GM21447 (cell line): ENCODE measurements around the gene PTX3.

Source experiments
- ATAC-seq: cut with Tn5 transposase; IDR thresholded peaks from one replicate; pipeline ENCODE4 v1.9.1; 2021; ENCODE audit not compliant: unreplicated experiment

The PTX3 gene

GRCh38 chr3:157471064-157471463, 34.4 kb downstream of the PTX3 start:
- no peak for ATAC-seq

GRCh38 chr3:157472648-157473047, 36.0 kb downstream of the PTX3 start:
- ATAC-seq: no peak

GRCh38 chr3:157475921-157476414, 39.3 kb downstream of the PTX3 start:
- no peak for ATAC-seq

- ATAC-seq: no peak
Measured at GRCh38 chr3:157477441-157477840, 40.8 kb downstream of the PTX3 start.

- ATAC-seq: no peak
Measured at GRCh38 chr3:157479464-157480243, 43.0 kb downstream of the PTX3 start.

GRCh38 chr3:157487339-157487738, 50.7 kb downstream of the PTX3 start:
- ATAC-seq: no peak

GRCh38 chr3:157488144-157488543, 51.5 kb downstream of the PTX3 start:
- ATAC-seq: no peak

- no peak for ATAC-seq
Measured at GRCh38 chr3:157491136-157491535, 54.5 kb downstream of the PTX3 start.
